ENCODE results near the gene KLC1. TPM values are rescaled to one million over a fixed set of nuclear protein-coding genes. Genes with fewer than 3 reads are reported as not detected.
A peak's percentile ranks its signal among the peaks of the same experiment; 100 is the strongest.

Gene KLC1
- total RNA-seq, 2 experiments from 2014 or later: 171 to 206 TPM

DNA sequence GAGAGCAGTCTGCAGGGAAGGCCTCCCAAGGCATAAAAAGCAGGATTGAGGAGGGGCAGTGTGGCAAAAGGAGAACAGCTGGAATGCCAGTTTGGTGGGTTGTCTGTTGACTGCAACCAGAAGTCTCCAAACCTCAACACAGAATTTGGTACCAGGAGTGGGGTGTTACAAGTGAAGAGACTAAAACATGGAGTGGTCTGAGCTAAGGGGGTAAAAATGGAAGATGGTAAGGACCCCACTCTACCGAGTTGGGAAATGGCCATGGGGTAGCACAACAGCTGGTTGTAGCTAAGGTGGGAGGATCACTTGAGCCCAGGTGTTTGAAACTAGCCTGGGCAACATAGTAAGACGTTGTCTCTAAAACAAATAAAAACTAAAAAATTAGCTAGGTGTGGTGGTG, 17.8 kb upstream of the KLC1 start:
- H3K4me3 Mint-ChIP-seq: no peak overlapping the region

DNA sequence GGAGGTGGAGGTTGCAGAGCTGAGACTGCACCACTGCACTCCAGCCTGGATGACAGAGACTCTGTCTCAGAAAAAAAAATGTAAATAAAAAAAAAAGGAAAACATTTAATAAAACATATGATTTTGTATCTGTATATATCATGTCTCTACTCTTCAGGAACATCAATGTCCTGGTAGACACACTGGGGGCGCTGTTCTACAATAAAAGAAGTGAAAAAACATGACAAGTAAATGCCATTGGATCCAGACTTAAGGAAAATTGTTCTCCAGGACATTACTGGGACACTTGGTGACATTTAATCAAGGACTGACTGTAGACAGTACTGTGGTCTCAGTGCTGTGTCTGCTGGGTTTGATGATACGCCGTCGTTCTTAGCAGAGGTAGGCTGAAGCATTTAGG, 15.5 kb upstream of the KLC1 start:
- H3K27ac Mint-ChIP-seq: no peak overlapping the region
- CTCF ChIA-PET: interaction anchor here (0.7 to 1.8 kb wide), 3 partner anchors 15 to 297 kb away, joined by 3 to 5 read pairs (median 3); partner anchors contain the start of genes KLC1, XRCC3 and ZFYVE21
- H3K9me3 Mint-ChIP-seq (ENCODE audit: low read depth): peaks cover 5% of the 10 kb centered on the region
- peaks cover 9% of the 10 kb centered on the region for H3K27me3 Mint-ChIP-seq
- peaks cover 7% of the 10 kb centered on the region for H3K36me3 Mint-ChIP-seq
- ATAC-seq (no peak), DNase-seq (no peak)
- no peaks in the 10 kb centered on the region for H3K4me1 Mint-ChIP-seq
- H3K4me3 Mint-ChIP-seq: no peak overlapping the region

More for the DNA sequence above, 17.8 kb upstream of the KLC1 start:
- H3K27ac Mint-ChIP-seq: no peak overlapping the region
- DNase-seq (no peak), ATAC-seq (no peak)
- H3K36me3 Mint-ChIP-seq: peaks cover 7% of the 10 kb centered on the region
- H3K4me1 Mint-ChIP-seq: peaks cover 16% of the 10 kb centered on the region
- peaks cover 5% of the 10 kb centered on the region for H3K9me3 Mint-ChIP-seq (ENCODE audit: low read depth)
- CTCF ChIA-PET: no interaction called here
- H3K27me3 Mint-ChIP-seq: peaks cover 29% of the 10 kb centered on the region

DNA sequence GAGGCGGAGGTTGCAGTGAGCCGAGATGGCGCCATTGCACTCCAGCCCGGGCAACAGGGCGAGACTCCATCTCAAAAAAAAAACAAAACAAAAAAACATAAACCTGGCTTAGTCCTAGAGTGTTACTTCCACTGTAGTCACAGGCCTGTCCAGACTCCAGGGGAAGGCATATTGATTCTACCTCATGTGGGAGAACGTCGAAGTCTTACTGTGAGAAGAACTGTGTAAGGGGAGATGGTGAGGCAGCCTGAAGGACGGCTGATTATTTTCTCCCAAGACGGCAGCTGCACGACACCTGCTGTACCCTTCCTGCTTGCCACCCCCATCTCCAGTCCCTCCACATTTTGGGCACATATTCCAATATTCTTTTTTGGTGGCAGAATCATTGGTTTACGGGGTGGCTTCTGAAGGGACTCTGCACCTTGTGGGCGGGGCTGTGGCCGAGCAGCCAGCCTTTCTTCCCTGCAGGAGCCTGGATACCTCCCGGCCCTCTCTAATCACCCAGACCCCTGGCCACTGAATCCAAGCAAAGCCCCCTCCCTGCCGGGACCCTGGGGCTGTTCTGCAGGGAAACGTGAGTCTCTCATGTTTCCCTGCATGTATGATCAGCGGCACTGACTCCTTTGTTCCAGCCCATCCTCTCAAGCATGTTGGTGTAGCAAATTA, 12.2 kb upstream of the KLC1 start:
- no peak overlapping the region for H3K4me3 Mint-ChIP-seq
- no peaks in the 10 kb centered on the region for H3K9me3 Mint-ChIP-seq (ENCODE audit: low read depth)
- CTCF ChIA-PET: no interaction called here
- H3K27ac Mint-ChIP-seq: no peak overlapping the region
- H3K36me3 Mint-ChIP-seq: no peaks in the 10 kb centered on the region
- H3K27me3 Mint-ChIP-seq: peaks cover 6% of the 10 kb centered on the region
- no peak for ATAC-seq
- H3K4me1 Mint-ChIP-seq: no peaks in the 10 kb centered on the region
- DNase-seq: no peak

DNA sequence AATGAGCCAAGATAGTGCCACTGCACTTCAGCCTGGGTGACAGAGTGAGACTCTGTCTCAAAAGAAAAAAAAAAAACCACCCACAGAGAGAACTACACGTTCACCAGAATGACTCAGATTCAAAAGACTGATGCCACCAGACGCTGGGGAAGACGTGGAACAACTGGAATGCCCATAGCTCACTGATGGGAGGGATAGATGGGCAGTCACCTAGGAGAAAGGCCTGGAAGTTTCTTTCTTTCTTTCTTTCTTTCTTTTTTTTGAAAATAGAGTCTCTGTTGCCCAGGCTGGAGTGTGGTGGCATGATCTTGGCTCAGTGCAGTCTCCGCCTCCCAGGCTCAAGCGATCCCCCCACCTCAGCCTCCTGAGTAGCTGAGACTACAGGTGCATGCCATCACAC, 10.0 kb upstream of the KLC1 start:
- H3K4me3 Mint-ChIP-seq: no peak overlapping the region
- no peaks in the 10 kb centered on the region for H3K9me3 Mint-ChIP-seq (ENCODE audit: low read depth)
- ATAC-seq: no peak
- peaks cover 8% of the 10 kb centered on the region for H3K27me3 Mint-ChIP-seq
- DNase-seq: no peak
- no peak overlapping the region for H3K27ac Mint-ChIP-seq
- H3K4me1 Mint-ChIP-seq: peaks cover 8% of the 10 kb centered on the region
- no peaks in the 10 kb centered on the region for H3K36me3 Mint-ChIP-seq
- CTCF ChIA-PET: interaction anchor here (0.8 to 1.3 kb wide), 3 partner anchors 12 to 98 kb away, joined by 3 to 4 read pairs (median 3); no protein-coding TSS in a partner anchor

DNA sequence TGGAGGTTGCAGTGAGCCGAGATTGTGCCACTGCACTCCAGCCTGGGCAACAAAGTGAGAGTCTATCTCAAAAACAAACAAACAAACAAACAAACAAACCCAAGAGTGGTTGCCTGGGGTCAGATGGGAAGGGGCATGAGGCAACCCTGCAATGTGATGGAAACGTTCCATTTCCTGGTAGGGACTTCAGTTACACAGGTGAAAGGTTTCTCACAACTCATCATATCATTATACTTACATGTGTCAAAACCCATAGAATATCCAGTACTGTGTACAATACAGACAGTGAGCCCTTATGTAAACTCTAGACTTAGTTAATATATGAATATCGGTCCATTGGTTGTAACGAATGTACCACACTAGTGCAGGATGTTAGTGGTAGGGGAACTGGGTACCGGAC, 7.2 kb upstream of the KLC1 start:
- CTCF ChIA-PET: no interaction called here
- DNase-seq: no peak
- Mint-ChIP-seq H3K9me3 (ENCODE audit: low read depth) (no peaks in the 10 kb centered on the region), H3K27me3 (peaks cover 8% of the 10 kb centered on the region), H3K4me1 (peaks cover 26% of the 10 kb centered on the region), H3K27ac (no peak overlapping the region), H3K36me3 (no peaks in the 10 kb centered on the region), H3K4me3 (no peak overlapping the region)
- no peak for ATAC-seq

DNA sequence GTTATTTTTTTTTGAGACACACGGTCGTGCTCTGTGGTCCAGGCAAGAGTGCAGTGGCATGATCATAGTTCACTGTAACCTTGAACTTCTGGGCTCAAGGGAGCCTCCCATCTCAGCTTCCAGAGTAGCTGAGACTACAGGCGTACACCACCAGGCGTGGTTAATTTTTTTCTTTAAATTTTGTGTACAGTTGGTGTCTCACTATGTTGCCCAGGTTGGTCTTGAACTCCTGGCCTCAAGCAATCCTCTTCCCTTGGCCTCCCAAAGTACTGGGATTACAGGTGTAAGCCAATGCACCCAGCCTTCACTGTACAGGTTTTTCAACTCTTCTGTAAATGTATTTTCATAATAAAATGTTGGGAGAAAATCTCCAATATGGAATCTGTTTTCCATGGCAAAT, 5.7 kb upstream of the KLC1 start:
- Mint-ChIP-seq H3K36me3 (no peaks in the 10 kb centered on the region), H3K27me3 (peaks cover 8% of the 10 kb centered on the region), H3K4me3 (no peak overlapping the region), H3K9me3 (ENCODE audit: low read depth) (no peaks in the 10 kb centered on the region), H3K27ac (no peak overlapping the region), H3K4me1 (peaks cover 32% of the 10 kb centered on the region)
- DNase-seq (no peak), ATAC-seq (no peak)
- CTCF ChIA-PET: no interaction called here

DNA sequence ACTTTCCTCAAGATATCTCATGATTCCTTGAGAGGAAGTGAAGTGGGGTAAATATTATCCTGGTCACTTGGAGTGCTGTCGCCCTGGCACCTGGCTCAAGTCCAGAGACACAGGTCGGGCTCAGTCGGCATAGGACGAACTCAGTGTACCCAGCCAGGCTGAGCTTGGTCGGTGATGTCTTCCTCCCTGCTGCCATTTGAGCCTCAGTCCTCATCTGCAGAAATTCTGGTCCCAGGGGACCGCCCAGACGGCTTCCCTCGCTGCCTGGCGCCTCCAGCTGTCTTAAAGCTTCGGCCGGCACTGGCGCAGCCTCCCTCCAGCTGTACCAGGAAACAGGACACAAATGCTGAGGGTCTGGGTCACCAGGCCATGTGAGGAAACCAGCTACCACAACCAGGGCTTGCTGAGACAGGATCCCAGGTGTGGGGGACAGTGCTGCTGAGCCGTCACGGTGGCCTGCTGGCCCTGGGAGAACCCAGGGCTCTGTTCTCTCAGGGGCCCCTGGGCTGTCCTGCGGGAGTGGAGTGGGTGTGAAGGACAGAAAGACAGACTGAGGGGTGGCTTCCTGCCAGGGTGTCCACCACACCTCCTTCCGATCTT, 5.0 kb upstream of the KLC1 start:
- H3K4me1 Mint-ChIP-seq: peaks cover 32% of the 10 kb centered on the region
- no peak for ATAC-seq
- H3K4me3 Mint-ChIP-seq: no peak overlapping the region
- DNase-seq: no peak
- H3K27me3 Mint-ChIP-seq: peaks cover 8% of the 10 kb centered on the region
- CTCF ChIA-PET: no interaction called here
- H3K36me3 Mint-ChIP-seq: no peaks in the 10 kb centered on the region
- no peak overlapping the region for H3K27ac Mint-ChIP-seq
- no peaks in the 10 kb centered on the region for H3K9me3 Mint-ChIP-seq (ENCODE audit: low read depth)

DNA sequence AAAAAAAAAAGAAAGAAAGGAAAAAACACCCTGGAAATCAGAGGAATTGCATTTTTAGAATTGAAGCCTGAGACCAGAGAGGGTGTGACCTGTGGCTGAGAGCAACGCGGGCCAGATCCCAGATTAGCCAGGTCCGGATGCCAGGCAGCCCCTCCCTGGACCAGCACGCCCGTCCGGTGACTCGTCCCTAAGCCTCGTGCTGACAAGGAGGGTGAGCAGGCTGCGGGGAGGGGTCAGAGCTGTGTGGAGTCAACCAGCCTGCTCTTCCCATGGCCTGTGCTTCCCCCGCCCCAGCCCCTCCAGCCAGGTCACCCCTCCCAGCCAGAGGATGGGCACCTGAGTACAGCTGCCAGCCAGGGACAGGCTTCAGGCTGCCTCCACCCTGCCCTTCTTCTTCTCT, 4.2 kb upstream of the KLC1 start:
- Mint-ChIP-seq H3K4me3 (peak overlapping the region; percentile 47), H3K4me1 (peaks cover 32% of the 10 kb centered on the region), H3K27ac (peak overlapping the region; percentile 79), H3K9me3 (ENCODE audit: low read depth) (no peaks in the 10 kb centered on the region), H3K36me3 (no peaks in the 10 kb centered on the region), H3K27me3 (peaks cover 8% of the 10 kb centered on the region)
- CTCF ChIA-PET: no interaction called here
- DNase-seq (no peak), ATAC-seq (no peak)

DNA sequence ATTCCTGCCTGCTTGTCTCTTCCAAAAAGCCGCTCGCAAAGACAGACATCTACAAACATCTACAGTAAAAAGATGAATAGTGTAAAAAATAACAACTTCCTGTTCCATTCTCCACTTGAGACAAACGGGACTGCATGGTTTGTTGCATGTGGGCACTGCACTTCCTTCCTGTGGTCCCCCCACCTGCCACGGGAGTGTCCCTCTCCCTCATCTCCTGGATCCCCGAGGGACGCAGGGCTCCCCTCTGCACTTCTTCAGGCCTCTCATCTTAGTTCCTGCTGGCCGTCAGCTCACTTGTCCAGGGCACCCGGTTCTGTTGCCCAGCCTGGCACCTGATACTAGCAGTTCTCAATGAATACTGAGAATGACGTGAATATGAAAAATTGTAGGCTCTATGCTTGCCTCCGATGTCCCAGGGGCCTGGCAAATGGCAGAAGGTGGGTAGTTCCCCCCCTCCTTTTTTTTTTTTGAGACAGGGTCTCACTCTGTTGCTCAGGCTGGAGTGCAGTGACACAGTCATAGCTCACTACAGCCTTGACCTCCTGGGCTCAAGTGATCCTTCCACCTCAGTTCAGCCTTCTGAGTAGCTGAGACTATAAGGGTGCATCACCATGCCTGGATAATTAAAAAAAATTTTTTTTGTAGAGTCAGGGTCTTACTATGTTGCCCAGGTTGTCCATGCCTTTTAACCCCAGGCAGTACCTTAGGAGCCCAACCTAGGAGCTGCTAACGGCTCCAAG, 3.5 kb upstream of the KLC1 start:
- CTCF ChIA-PET: interaction anchor here (1.3 kb wide), 1 partner anchor 284 kb away, joined by 3 read pairs; no protein-coding TSS in a partner anchor
- DNase-seq: peak; percentile 70
- H3K9me3 Mint-ChIP-seq (ENCODE audit: low read depth): no peaks in the 10 kb centered on the region
- H3K4me3 Mint-ChIP-seq: peak overlapping the region; percentile 47
- peaks cover 8% of the 10 kb centered on the region for H3K27me3 Mint-ChIP-seq
- H3K27ac Mint-ChIP-seq: peak overlapping the region; percentile 79
- no peaks in the 10 kb centered on the region for H3K36me3 Mint-ChIP-seq
- no peak for ATAC-seq
- H3K4me1 Mint-ChIP-seq: peaks cover 37% of the 10 kb centered on the region

DNA sequence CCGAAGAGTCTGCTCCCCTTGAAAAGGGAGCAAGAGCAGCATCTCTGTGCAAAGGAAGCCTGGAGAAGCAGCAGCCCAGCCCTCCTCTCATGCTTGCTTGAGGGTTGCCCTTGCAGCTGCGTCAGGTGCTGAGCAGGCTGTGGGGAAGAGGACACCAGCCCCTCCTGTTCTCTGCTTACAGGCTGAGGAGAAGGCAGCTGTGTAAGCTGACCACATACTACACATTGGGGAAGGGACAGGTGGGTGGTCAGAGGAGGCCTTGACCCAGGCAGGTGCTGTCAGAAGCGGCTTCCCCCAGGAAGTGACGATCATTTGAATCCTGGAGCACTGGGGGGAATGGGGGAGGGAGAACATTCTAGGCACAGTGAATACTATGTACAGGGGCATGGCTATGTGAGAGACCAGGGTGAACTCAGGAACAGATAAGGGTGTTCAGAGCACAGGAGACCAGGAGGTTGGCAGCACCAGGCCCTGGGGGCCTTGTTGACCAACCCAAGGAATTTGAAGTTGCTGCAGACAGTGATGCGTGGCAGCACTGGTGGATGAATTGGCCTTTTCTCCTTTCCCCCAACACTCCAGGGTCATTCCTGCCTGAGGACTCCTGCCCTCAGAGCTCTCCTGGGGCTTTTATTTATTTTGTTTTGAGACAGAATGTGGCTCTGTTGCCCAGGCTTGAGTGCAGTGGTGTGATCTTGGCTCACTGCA, 2.7 kb upstream of the KLC1 start:
- ATAC-seq (no peak), DNase-seq (no peak)
- peaks cover 40% of the 10 kb centered on the region for H3K4me1 Mint-ChIP-seq
- no peaks in the 10 kb centered on the region for H3K36me3 Mint-ChIP-seq
- H3K27me3 Mint-ChIP-seq: peaks cover 3% of the 10 kb centered on the region
- CTCF ChIA-PET: interaction anchor here (1.3 kb wide), 1 partner anchor 284 kb away, joined by 3 read pairs; no protein-coding TSS in a partner anchor
- no peaks in the 10 kb centered on the region for H3K9me3 Mint-ChIP-seq (ENCODE audit: low read depth)
- H3K4me3 Mint-ChIP-seq: no peak overlapping the region
- H3K27ac Mint-ChIP-seq: no peak overlapping the region

DNA sequence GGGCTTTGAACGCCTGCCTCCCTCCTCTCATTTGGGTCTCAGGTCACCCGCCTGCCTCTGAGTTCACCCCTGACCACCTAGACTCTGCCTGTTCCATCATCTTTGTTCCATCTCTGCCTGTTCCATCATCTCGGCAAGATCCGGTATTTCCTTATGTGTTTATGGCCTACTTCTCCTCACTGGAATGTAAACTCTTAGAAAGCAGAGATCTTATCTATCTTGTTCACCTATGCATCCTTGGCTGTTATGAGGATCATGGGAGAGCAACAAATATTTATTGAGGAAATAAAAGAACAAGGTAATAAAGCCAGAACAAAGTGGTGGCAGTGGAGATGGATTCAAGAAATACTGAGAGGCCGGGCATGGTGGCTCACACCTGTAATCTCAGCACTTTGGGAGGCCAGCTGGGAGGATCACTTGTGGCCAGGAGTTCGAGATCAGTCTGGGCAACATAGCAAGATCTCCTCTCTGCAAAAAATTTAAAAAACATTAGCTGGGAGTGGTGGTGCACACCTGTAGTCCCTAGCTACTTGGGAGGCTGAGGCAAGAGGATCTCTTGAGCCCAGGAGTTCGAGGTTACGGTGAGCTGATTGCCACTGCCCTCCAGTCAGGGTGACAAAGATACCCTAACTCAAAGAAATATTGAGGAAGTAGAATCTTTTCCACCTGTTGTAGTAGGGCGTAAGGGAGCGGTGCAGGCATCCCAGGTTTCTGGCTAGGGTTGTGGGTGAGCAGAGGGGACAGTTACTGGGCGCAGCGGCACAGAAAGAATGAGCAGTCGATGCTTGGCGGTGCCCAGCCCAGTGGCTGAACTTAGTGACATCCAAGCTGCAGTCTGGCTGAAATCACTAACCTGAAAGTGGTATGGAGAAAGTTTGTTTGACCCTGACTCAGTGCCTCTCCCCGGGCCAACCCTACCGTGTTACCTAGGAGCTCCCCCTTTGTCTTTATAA, 1.7 kb upstream of the KLC1 start:
- CTCF ChIA-PET: no interaction called here
- H3K4me3 Mint-ChIP-seq: peak overlapping the region; percentile 55
- ATAC-seq (no peak), DNase-seq (no peak)
- H3K27me3 Mint-ChIP-seq: peaks cover 3% of the 10 kb centered on the region
- peaks cover 1% of the 10 kb centered on the region for H3K36me3 Mint-ChIP-seq
- H3K9me3 Mint-ChIP-seq (ENCODE audit: low read depth): no peaks in the 10 kb centered on the region
- peak overlapping the region; percentile 81 for H3K27ac Mint-ChIP-seq
- peaks cover 43% of the 10 kb centered on the region for H3K4me1 Mint-ChIP-seq

DNA sequence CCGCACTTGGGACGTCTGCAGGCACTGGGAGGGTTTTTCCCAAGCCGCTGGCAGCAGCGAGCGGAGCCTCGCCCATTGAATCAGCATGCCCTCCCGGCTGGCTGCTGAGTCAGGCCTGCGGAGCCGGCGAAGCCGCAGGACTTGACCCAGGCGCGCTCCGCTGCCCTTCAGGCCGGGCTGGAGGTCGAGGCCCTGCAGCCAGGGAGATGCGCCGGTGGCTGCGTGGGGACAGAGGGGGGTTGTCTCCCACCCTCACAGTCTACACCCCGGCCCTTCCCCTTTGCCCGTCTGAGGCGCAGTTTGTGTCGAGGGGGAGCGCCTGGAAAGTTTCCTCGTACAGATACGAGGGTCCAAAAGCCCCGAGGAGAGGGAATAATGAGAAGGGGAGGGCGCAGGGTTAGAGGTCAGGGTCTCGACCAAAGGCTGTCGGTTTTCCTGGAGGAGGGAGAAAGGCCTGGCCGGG, 759 bp upstream of the KLC1 start:
- H3K36me3 Mint-ChIP-seq: peaks cover 4% of the 10 kb centered on the region
- no peaks in the 10 kb centered on the region for H3K9me3 Mint-ChIP-seq (ENCODE audit: low read depth)
- ATAC-seq: no peak
- no peak for DNase-seq
- peaks cover 45% of the 10 kb centered on the region for H3K4me1 Mint-ChIP-seq
- CTCF ChIA-PET: interaction anchor here (0.9 to 1.3 kb wide), 2 partner anchors 15 to 273 kb away, joined by 3 to 5 read pairs; no protein-coding TSS in a partner anchor
- no peaks in the 10 kb centered on the region for H3K27me3 Mint-ChIP-seq
- peak overlapping the region; percentile 86 for H3K4me3 Mint-ChIP-seq
- H3K27ac Mint-ChIP-seq: peak overlapping the region; percentile 81
